ENCODE measurements around the gene MACROD1.

MACROD1 gene

GRCh38 chr11:64165842-64166635 lies at the start of gene MACROD1:
MACROD1 (minus strand) TSS chr11:64166113; CDS start chr11:64165994, 119 bp downstream.
- in situ Hi-C loops (cut with HindIII; ENCODE audit: low sequenced_read_pairs) = no loop called here
- TF ChIP-seq CTCF (IDR thresholded peaks at IDR 0.05; ENCODE audit: low read depth, low read length, missing control alignments) = no peak
- DNase-seq (ENCODE audit: low read depth) = no peak
- H3K4me3 ChIP-seq (ENCODE audit: low read depth, low read length) = peak within 1 kb of the TSS; percentile 68

GRCh38 chr11:64211181-64211872 lies 45.4 kb upstream of the MACROD1 start:
- no peak overlapping the region for H3K4me3 ChIP-seq (ENCODE audit: low read depth, low read length)
- DNase-seq (ENCODE audit: low read depth) = no peak
- in situ Hi-C loops (cut with HindIII; ENCODE audit: low sequenced_read_pairs) = loop anchor here (25.0 kb wide), 1 partner anchor 426 kb away; no protein-coding TSS in a partner anchor
- TF ChIP-seq CTCF (IDR thresholded peaks at IDR 0.05; ENCODE audit: low read depth, low read length, missing control alignments) = no peak

- H3K4me3 ChIP-seq (ENCODE audit: low read depth, low read length) = no peak overlapping the region
- in situ Hi-C loops (cut with HindIII; ENCODE audit: low sequenced_read_pairs) = loop anchor here (25.0 kb wide), 1 partner anchor 427 kb away; no protein-coding TSS in a partner anchor
- no peak for DNase-seq (ENCODE audit: low read depth)
- no peak for TF ChIP-seq CTCF (IDR thresholded peaks at IDR 0.05; ENCODE audit: low read depth, low read length, missing control alignments)
These were observed 44.5 kb upstream of the MACROD1 start for GRCh38 chr11:64210301-64211020.

GRCh38 chr11:64209563-64209843 lies 43.6 kb upstream of the MACROD1 start:
- TF ChIP-seq CTCF (IDR thresholded peaks at IDR 0.05; ENCODE audit: low read depth, low read length, missing control alignments) = no peak
- H3K4me3 ChIP-seq (ENCODE audit: low read depth, low read length) = no peak overlapping the region
- in situ Hi-C loops (cut with HindIII; ENCODE audit: low sequenced_read_pairs) = loop anchor here (10.0 to 25.0 kb wide), 2 partner anchors 65 to 428 kb away; no protein-coding TSS in a partner anchor
- no peak for DNase-seq (ENCODE audit: low read depth)

GRCh38 chr11:64208796-64209562 lies 43.1 kb upstream of the MACROD1 start:
- no peak for DNase-seq (ENCODE audit: low read depth)
- in situ Hi-C loops (cut with HindIII; ENCODE audit: low sequenced_read_pairs) = loop anchor here (10.0 to 25.0 kb wide), 2 partner anchors 66 to 428 kb away; no protein-coding TSS in a partner anchor
- TF ChIP-seq CTCF (IDR thresholded peaks at IDR 0.05; ENCODE audit: low read depth, low read length, missing control alignments) = no peak
- H3K4me3 ChIP-seq (ENCODE audit: low read depth, low read length) = no peak overlapping the region
